ENCODE measurements around the gene FOXP1.

- TF ChIP-seq CTCF (IDR thresholded peaks at IDR 0.05) (no peak), POLR2A (IDR thresholded peaks at IDR 0.05; ENCODE audit: low read depth) (no peak), POLR2AphosphoS5 (IDR thresholded peaks at IDR 0.05) (no peak), EP300 (IDR thresholded peaks at IDR 0.05) (no peak)
Observed at GRCh38 chr3:71322154-71322553, 261.4 kb downstream of the FOXP1 start.

Measured in esophagus muscularis mucosa (tissue), 4 donors.